K562 (cell line): Measurements from ENCODE around the gene LZTR1. TPM values are rescaled to one million over a fixed set of nuclear protein-coding genes. Genes with fewer than 3 reads are reported as not detected.
A peak's percentile ranks its signal among the peaks of the same experiment; 100 is the strongest.

ENCODE experiments used
- ATAC-seq: fragments of 200-7000 bp; cut with Tn5 transposase; 3 replicates; pipeline ENCODE4 v1.9.1; 2020; ENCODE audit warnings: moderate library complexity
- BruUV-seq: library from RNA; stranded (reverse); fragments of 400-500 nt; replicated peaks from 2 replicates; lab custom pipeline; 2021; lab: Mats Ljungman, UMichigan
- CTCF ChIA-PET: fragments of 300-600 bp; formaldehyde crosslinking; extraction: SDS; loops from one replicate; lab custom pipeline; 2021; ENCODE audit warnings: low intra/inter-chr PET ratio; lab: Yijun Ruan, JAX
- POLR2A ChIA-PET: fragments of 300-600, 350-650 bp; sonication (Branson Sonifier 250); formaldehyde crosslinking; extraction: SDS; loops from one replicate; lab custom pipeline; 2021; ENCODE audit warnings: antibody characterized with exemption, inconsistent platforms; lab: Yijun Ruan, JAX
- DNase-seq, 4 experiments: peaks; one replicate each; pipeline versions ENCODE4 v3.0.0 to v3.0.0-alpha.2; 2011 to 2018; ENCODE audit warnings: low spot score in 3 of 4, mixed read lengths in 3 of 4; ENCODE audit errors: extremely low read depth in 1 of 4
- FAIRE-seq: peaks from 2 replicates; lab custom pipeline; 2011; peaks lifted over from hg19 to GRCh38; lab: Jason Lieb, UNC
- H2AFZ ChIP-seq: 2 replicates; pipeline ENCODE4 v1.6.0; 2011; ENCODE audit warnings: low read depth, low read length, control low read depth, inconsistent platforms
- H3K27ac ChIP-seq: fragments of 200-600 bp; 3 replicates; pipeline ENCODE4 v1.8.0; 2011; ENCODE audit warnings: low read depth, mild to moderate bottlenecking, control low read depth, inconsistent platforms, low read length, moderate library complexity, mixed read lengths; ENCODE audit errors: extremely low read depth
- H3K27me3 ChIP-seq, 2 experiments: fragments of 300-600 bp in 1 of 2; 2 replicates in 1 of 2; 3 replicates in 1 of 2; pipeline versions ENCODE4 v1.6.0 to v1.8.0; 2011; ENCODE audit warnings: inconsistent platforms in 2 of 2, low read length in 2 of 2, mild to moderate bottlenecking in 1 of 2, mixed read lengths in 1 of 2, moderate library complexity in 1 of 2; ENCODE audit not compliant: control insufficient read depth in 2 of 2, insufficient read depth in 2 of 2
- H3K36me3 ChIP-seq: fragments of 300-600 bp; 3 replicates; pipeline ENCODE4 v1.8.0; 2011; ENCODE audit warnings: mild to moderate bottlenecking, low read length, inconsistent platforms; ENCODE audit not compliant: control insufficient read depth, insufficient read depth
- H3K4me1 ChIP-seq, 2 experiments: fragments of 200-600 bp in 1 of 2; replicated peaks in 1 of 2; 2 replicates in 1 of 2; 3 replicates in 1 of 2; pipeline versions ENCODE4 v1.5.1 to v1.8.0; 2011; ENCODE audit warnings: inconsistent platforms in 2 of 2, low read length in 2 of 2, mild to moderate bottlenecking in 1 of 2, mixed read lengths in 1 of 2, moderate library complexity in 1 of 2; ENCODE audit not compliant: control insufficient read depth in 2 of 2, insufficient read depth in 2 of 2
- H3K4me2 ChIP-seq: 2 replicates; pipeline ENCODE4 v1.6.1; 2011; ENCODE audit warnings: low read length, control low read depth, inconsistent platforms, mixed read lengths; ENCODE audit not compliant: insufficient read depth
- H3K4me3 ChIP-seq: fragments of 200-600 bp; sonication (generic), shearing (Covaris generic); 2 replicates; pipeline ENCODE4 v1.5.1; 2016; ENCODE audit warnings: control low read depth, inconsistent platforms
- H3K79me2 ChIP-seq: fragments of 200-600 bp; 3 replicates; pipeline ENCODE4 v1.8.0; 2011; ENCODE audit warnings: low read length, inconsistent platforms; ENCODE audit not compliant: control insufficient read depth, insufficient read depth
- H3K9ac ChIP-seq, 2 experiments: 2 replicates each; pipeline versions ENCODE4 v1.6.0 to v1.6.1; 2011; ENCODE audit warnings: low read depth in 2 of 2, low read length in 2 of 2, control low read depth in 1 of 2, inconsistent platforms in 1 of 2, mild to moderate bottlenecking in 1 of 2, mixed read lengths in 1 of 2; ENCODE audit not compliant: insufficient read depth in 1 of 2
- H3K9me1 ChIP-seq: one replicate; pipeline ENCODE4 v1.6.0; 2011; ENCODE audit warnings: inconsistent platforms, mild to moderate bottlenecking, low read length, moderate library complexity; ENCODE audit not compliant: control insufficient read depth, insufficient read depth
- H3K9me3 ChIP-seq: replicated peaks from 2 replicates; pipeline ENCODE4 v1.5.1; 2011; ENCODE audit warnings: low read depth, low read length, inconsistent platforms; ENCODE audit not compliant: control insufficient read depth, insufficient read depth
- H4K20me1 ChIP-seq: replicated peaks from 2 replicates; pipeline ENCODE4 v1.6.1; 2011; ENCODE audit warnings: low read length, inconsistent platforms, mixed read lengths; ENCODE audit not compliant: control insufficient read depth, insufficient read depth
- CBX8 ChIP-seq: fragments of 200-600 bp; sonication (generic); IDR thresholded peaks from 2 replicates; pipeline ENCODE4 v1.6.1; 2012; ENCODE audit warnings: borderline replicate concordance, mixed run types, low read depth, mild to moderate bottlenecking, moderate library complexity, mixed read lengths, low read length, control low read depth, inconsistent platforms; ENCODE audit not compliant: poor library complexity, severe bottlenecking; ENCODE audit errors: extremely low read depth
- CREBBP ChIP-seq: IDR thresholded peaks from one replicate; pipeline ENCODE4 v1.6.1; 2012; ENCODE audit warnings: low read depth, mild to moderate bottlenecking, control low read depth, inconsistent platforms, low read length
- RFX5 ChIP-seq: IDR thresholded peaks from 2 replicates; pipeline ENCODE4 v1.6.1; 2011; ENCODE audit warnings: low read depth, mild to moderate bottlenecking, improper control_type of control experiment, low read length
- SETDB1 ChIP-seq: IDR thresholded peaks from one replicate; pipeline ENCODE4 v1.6.1; 2012; ENCODE audit warnings: low read length, control low read depth, inconsistent platforms
- STAG1 ChIP-seq: sonication (generic); formaldehyde crosslinking; IDR thresholded peaks from 2 replicates; pipeline ENCODE4 v1.5.0; 2020; ENCODE audit warnings: missing genetic modification reagents, borderline replicate concordance
- TAF15 ChIP-seq: fragments of 200-400 bp; formaldehyde crosslinking; IDR thresholded peaks from 2 replicates; pipeline ENCODE4 v1.6.1; 2017; ENCODE audit warnings: mild to moderate bottlenecking, low read depth, low read length, moderate library complexity
- WGBS: fragments of 100-300 bp; shearing (Covaris generic); methylation state at CpG from one replicate; pipeline ENCODE4 v1.1.6; 2016; ENCODE audit warnings: low coverage, mixed read lengths; ENCODE audit not compliant: insufficient coverage; ENCODE audit errors: missing lambda C conversion rate; 5-methylcytosine and 5-hydroxymethylcytosine counted together
- in situ Hi-C: fragments of 300-500 bp; cut with MboI; formaldehyde crosslinking; loops from 4 replicates; pipeline ENCODE4 v1.15.0; 2018; ENCODE audit warnings: inconsistent platforms, mixed read lengths
- intact Hi-C: fragments of 100-400 bp; cut with micrococcal nuclease; formaldehyde crosslinking; loops from 2 replicates; pipeline ENCODE4 v1.14.2; 2022
- polyA plus RNA-seq, 8 experiments: library from polyadenylated mRNA; depleted of rRNA in 4 of 8; stranded (reverse) in 5 of 8; unstranded in 3 of 8; fragments of >200 nt; fragmentation: Nextera tagmentation in 2 of 8; fragmentation: Illumina TruSeq in 1 of 8; extraction: Ambion mirVana in 2 of 8; extraction: Trizol in 1 of 8; gene quantifications; 2 replicates each; pipeline versions ENCODE4 v1.2.1 to v1.2.3, GENCODE V29; 2011 to 2014; ENCODE audit warnings: inconsistent platforms in 1 of 8, missing spikeins in 1 of 8
- total RNA-seq, 7 experiments: library from RNA; depleted of rRNA in 6 of 7; stranded (reverse); fragments of >200 nt in 6 of 7; fragmentation: Illumina TruSeq in 2 of 7; extraction: Trizol in 2 of 7; gene quantifications; 2 replicates each; pipeline versions ENCODE4 v1.2.1 to v1.2.3, GENCODE V29; 2011 to 2021; ENCODE audit warnings: low replicate concordance in 1 of 7
- TF ChIP-seq, protein P1 (sequence below): fragments of 250-450 bp; sonication (Bioruptor Pico); IDR thresholded peaks from 2 replicates; pipeline ENCODE4 v1.8.0; 2021; ENCODE audit warnings: moderate library complexity, mild to moderate bottlenecking, inconsistent platforms
- TF ChIP-seq, protein P2 (sequence below): fragments of 450-650 bp; formaldehyde crosslinking; IDR thresholded peaks from 2 replicates; pipeline ENCODE4 v1.4.0; 2022; ENCODE audit warnings: missing genetic modification characterization
- TF ChIP-seq, protein P3 (sequence below): fragments of 450-650 bp; formaldehyde crosslinking; IDR thresholded peaks from 2 replicates; pipeline ENCODE4 v1.4.0; 2022; ENCODE audit warnings: missing genetic modification characterization
- TF ChIP-seq, protein P4 (sequence below): sonication (generic); formaldehyde crosslinking; IDR thresholded peaks from 2 replicates; pipeline ENCODE4 v1.8.0; 2022; ENCODE audit warnings: mild to moderate bottlenecking, missing genetic modification reagents, borderline replicate concordance
- TF ChIP-seq, protein P5 (sequence below), 2 experiments: fragments of 450-650 bp in 1 of 2; sonication (generic) in 1 of 2; formaldehyde crosslinking; conservative IDR thresholded peaks; 2 replicates each; pipeline versions ENCODE4 v1.4.0 to v1.8.1; 2020 to 2022; ENCODE audit warnings: mild to moderate bottlenecking in 1 of 2, missing genetic modification reagents in 1 of 2

The LZTR1 gene
- total and polyA plus RNA-seq, 9 of the 15 experiments (the other 6 are each of a cell fraction or from before 2014, with no cell fraction given) = 2.2 to 135 (median 63.0) TPM

DNA sequence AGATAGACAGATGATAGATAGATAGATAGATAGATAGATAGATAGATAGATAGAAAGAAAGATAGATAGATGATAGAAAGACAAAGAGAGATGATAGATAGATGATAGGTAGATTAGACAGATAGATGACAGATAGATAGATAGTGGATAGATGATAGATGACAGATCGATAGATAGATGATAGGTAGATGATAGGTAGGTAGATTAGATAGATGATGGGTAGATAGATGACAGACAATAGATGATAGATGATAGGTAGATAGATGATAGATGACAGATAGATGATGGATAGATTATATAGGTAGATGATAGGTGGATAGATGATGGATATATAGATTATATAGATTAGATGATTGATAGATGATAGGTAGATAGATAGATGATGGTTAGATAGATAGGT lies 4.3 kb downstream of the LZTR1 start (continued):
- TF ChIP-seq RFX5 (0 out of 2 replicates have a peak, but pooled peaks have one; percentile 19), CREBBP (peak; percentile 99)
- TF ChIP-seq, protein P1, sequence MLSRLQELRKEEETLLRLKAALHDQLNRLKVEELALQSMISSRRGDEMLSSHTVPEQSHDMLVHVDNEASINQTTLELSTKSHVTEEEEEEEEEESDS (CRISPR knock-in tag) = no peak
- TF ChIP-seq, protein P2, sequence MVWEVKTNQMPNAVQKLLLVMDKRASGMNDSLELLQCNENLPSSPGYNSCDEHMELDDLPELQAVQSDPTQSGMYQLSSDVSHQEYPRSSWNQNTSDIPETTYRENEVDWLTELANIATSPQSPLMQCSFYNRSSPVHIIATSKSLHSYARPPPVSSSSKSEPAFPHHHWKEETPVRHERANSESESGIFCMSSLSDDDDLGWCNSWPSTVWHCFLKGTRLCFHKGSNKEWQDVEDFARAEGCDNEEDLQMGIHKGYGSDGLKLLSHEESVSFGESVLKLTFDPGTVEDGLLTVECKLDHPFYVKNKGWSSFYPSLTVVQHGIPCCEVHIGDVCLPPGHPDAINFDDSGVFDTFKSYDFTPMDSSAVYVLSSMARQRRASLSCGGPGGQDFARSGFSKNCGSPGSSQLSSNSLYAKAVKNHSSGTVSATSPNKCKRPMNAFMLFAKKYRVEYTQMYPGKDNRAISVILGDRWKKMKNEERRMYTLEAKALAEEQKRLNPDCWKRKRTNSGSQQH (CRISPR knock-in tag) = peak; percentile 98
- TF ChIP-seq, protein P3, sequence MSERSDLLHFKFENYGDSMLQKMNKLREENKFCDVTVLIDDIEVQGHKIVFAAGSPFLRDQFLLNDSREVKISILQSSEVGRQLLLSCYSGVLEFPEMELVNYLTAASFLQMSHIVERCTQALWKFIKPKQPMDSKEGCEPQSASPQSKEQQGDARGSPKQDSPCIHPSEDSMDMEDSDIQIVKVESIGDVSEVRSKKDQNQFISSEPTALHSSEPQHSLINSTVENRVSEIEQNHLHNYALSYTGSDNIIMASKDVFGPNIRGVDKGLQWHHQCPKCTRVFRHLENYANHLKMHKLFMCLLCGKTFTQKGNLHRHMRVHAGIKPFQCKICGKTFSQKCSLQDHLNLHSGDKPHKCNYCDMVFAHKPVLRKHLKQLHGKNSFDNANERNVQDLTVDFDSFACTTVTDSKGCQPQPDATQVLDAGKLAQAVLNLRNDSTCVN (CRISPR knock-in tag) = peak; percentile 96
- TF ChIP-seq, all 486 proteins: peak for 14

DNA sequence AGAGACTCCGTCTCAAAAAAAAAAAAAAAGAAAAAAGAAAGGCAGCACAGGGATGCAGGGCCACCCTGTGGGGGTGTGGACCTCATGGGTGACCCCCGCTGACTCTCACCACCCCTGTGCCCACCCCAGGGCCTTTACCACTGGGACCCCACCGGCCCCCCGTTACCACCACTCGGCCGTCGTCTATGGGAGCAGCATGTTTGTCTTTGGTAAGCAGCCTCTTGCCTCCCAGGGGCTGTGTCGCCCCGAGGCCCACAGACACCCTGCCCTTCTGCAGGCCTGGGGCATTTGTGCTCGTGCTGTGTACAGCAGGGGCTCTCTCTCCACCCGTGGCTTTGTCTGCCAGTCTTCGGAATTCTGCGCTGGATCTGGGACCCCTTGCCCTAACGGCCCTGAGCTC lies 5.3 kb downstream of the LZTR1 start:
- Histone ChIP-seq H3K79me2 (peaks cover 12% of the 10 kb centered on the region), H3K27me3 (no peaks in the 10 kb centered on the region), H3K4me3 (no peak overlapping the region), H3K36me3 (peaks cover 83% of the 10 kb centered on the region), H3K9me1 (peaks cover 20% of the 10 kb centered on the region), H4K20me1 (peaks cover 7% of the 10 kb centered on the region; the same call in 1 of the 2 replicates), H3K9me3 (no peaks in the 10 kb centered on the region), H3K27ac (no peak overlapping the region), H3K4me1 (peaks cover 8 to 45% of the 10 kb centered on the region in 2 experiments; a peak in 4 of 5 replicates), H3K9ac (peak overlapping the region in 1 of 2 experiments; percentile 40; a peak in 2 of 4 replicates), H2AFZ (no peak overlapping the region), H3K4me2 (no peak overlapping the region)
- POLR2A ChIA-PET = interaction anchor here (0.5 to 17.9 kb wide), 8 partner anchors 9 to 1508 kb away, joined by 3 to 451 read pairs (median 8); partner anchors contain the start of genes AIFM3, LZTR1 and THAP7
- ATAC-seq (no peak), FAIRE-seq (no peak), DNase-seq (no peak)
- BruUV-seq = no TSS peak
- intact Hi-C loops (no loop called here), in situ Hi-C loops (no loop called here)
- 90% methylated on average over 14 of the region's 14 CpGs for WGBS
- CTCF ChIA-PET = no interaction called here
- TF ChIP-seq, protein P4, sequence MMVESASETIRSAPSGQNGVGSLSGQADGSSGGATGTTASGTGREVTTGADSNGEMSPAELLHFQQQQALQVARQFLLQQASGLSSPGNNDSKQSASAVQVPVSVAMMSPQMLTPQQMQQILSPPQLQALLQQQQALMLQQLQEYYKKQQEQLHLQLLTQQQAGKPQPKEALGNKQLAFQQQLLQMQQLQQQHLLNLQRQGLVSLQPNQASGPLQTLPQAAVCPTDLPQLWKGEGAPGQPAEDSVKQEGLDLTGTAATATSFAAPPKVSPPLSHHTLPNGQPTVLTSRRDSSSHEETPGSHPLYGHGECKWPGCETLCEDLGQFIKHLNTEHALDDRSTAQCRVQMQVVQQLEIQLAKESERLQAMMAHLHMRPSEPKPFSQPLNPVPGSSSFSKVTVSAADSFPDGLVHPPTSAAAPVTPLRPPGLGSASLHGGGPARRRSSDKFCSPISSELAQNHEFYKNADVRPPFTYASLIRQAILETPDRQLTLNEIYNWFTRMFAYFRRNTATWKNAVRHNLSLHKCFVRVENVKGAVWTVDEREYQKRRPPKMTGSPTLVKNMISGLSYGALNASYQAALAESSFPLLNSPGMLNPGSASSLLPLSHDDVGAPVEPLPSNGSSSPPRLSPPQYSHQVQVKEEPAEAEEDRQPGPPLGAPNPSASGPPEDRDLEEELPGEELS = no peak
- TF ChIP-seq SETDB1 = peak; percentile 23
- 0 out of 2 replicates have a peak, but pooled peaks have one; percentile 55 for TF ChIP-seq TAF15
- no peak for TF ChIP-seq CBX8
- TF ChIP-seq STAG1 (CRISPR knock-in tag) = no peak
- TF ChIP-seq, protein P5, sequence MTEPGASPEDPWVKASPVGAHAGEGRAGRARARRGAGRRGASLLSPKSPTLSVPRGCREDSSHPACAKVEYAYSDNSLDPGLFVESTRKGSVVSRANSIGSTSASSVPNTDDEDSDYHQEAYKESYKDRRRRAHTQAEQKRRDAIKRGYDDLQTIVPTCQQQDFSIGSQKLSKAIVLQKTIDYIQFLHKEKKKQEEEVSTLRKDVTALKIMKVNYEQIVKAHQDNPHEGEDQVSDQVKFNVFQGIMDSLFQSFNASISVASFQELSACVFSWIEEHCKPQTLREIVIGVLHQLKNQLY (CRISPR knock-in tag; conservative IDR thresholded peaks at IDR 0.05) = 0 out of 4 replicates have a peak, but pooled peaks of 1 of the 2 experiments have one; percentile 73
